Measurements from ENCODE around the gene SPEG.

SPEG gene

GRCh38 chr2:219517954-219518778 is 83.5 kb downstream of the SPEG start:
- DNase-seq, result no peak

GRCh38 chr2:219519526-219519916 is 84.9 kb downstream of the SPEG start:
- no peak for DNase-seq

- DNase-seq, result no peak
Observed at GRCh38 chr2:219520079-219520478, 85.4 kb downstream of the SPEG start.

GRCh38 chr2:219521066-219521880 is 86.6 kb downstream of the SPEG start:
- DNase-seq, result no peak

GRCh38 chr2:219522111-219523030 is 87.7 kb downstream of the SPEG start:
- DNase-seq, result no peak

- no peak for DNase-seq
Observed at GRCh38 chr2:219523031-219523671, 88.5 kb downstream of the SPEG start.

- no peak for DNase-seq
Observed at GRCh38 chr2:219524817-219525216, 90.2 kb downstream of the SPEG start.

- DNase-seq, result no peak
Observed at GRCh38 chr2:219525533-219526232, 91.0 kb downstream of the SPEG start.

GRCh38 chr2:219526320-219527075 is 91.9 kb downstream of the SPEG start:
- no peak for DNase-seq

- DNase-seq, result no peak
Observed at GRCh38 chr2:219527076-219527394, 92.4 kb downstream of the SPEG start.

GRCh38 chr2:219527472-219527871 is 92.8 kb downstream of the SPEG start:
- DNase-seq, result no peak

GRCh38 chr2:219530048-219530963 is 95.7 kb downstream of the SPEG start:
- DNase-seq, result peak; percentile 87

GRCh38 chr2:219531639-219532377 is 97.2 kb downstream of the SPEG start:
- no peak for DNase-seq

GRCh38 chr2:219532378-219532649 is 97.7 kb downstream of the SPEG start:
- no peak for DNase-seq

GRCh38 chr2:219533930-219534661 is 99.5 kb downstream of the SPEG start:
- no peak for DNase-seq

GRCh38 chr2:219536425-219536824 is 101.8 kb downstream of the SPEG start:
- no peak for DNase-seq

GRCh38 chr2:219536967-219537366 is 102.3 kb downstream of the SPEG start:
- no peak for DNase-seq

GRCh38 chr2:219537657-219538488 is 103.2 kb downstream of the SPEG start:
- no peak for DNase-seq
